Small intestine (tissue), 16 donors: ENCODE data around the gene LRIG2. TPM values are rescaled to one million over a fixed set of nuclear protein-coding genes. Genes with fewer than 3 reads are reported as not detected.
"Not testable (repeated sequence)": the region's sequence is repeated elsewhere in the genome, so short reads cannot be mapped to it uniquely, and the experiment has no call there.

Source experiments
- DNase-seq, 2 donors: peaks; one replicate each; pipeline versions ENCODE4 v3.0.0 to v3.0.0-alpha.2; 2013
- FAIRE-seq: peaks from 2 replicates; lab custom pipeline; 2012; peaks lifted over from hg19 to GRCh38; lab: Jason Lieb, UNC
- H3K27ac ChIP-seq, 3 donors: one replicate each; pipeline ENCODE4 v1.5.1; 2013; ENCODE audit warnings: low read length in 2 of 3, mild to moderate bottlenecking in 2 of 3, control low read depth in 1 of 3, inconsistent platforms in 1 of 3, low read depth in 1 of 3, moderate library complexity in 1 of 3
- H3K27me3 ChIP-seq, 3 donors: one replicate each; pipeline ENCODE4 v1.6.1; 2013; ENCODE audit warnings: low read length in 3 of 3, inconsistent platforms in 1 of 3; ENCODE audit not compliant: control insufficient read depth in 3 of 3, insufficient read depth in 3 of 3
- H3K36me3 ChIP-seq, 3 donors: one replicate each; pipeline ENCODE4 v1.6.1; 2013; ENCODE audit warnings: low read length in 3 of 3, inconsistent platforms in 1 of 3, low read depth in 1 of 3, mild to moderate bottlenecking in 1 of 3, moderate library complexity in 1 of 3; ENCODE audit not compliant: control insufficient read depth in 3 of 3, insufficient read depth in 2 of 3
- H3K4me1 ChIP-seq, 3 donors: one replicate each; pipeline ENCODE4 v1.6.1; 2013; ENCODE audit warnings: low read length in 2 of 3, inconsistent platforms in 1 of 3, low read depth in 1 of 3, mild to moderate bottlenecking in 1 of 3, moderate library complexity in 1 of 3; ENCODE audit not compliant: control insufficient read depth in 3 of 3, insufficient read depth in 2 of 3
- H3K4me3 ChIP-seq, 3 donors: one replicate each; pipeline ENCODE4 v1.5.1; 2013; ENCODE audit warnings: low read length in 3 of 3, control low read depth in 1 of 3, inconsistent platforms in 1 of 3, low read depth in 1 of 3, mild to moderate bottlenecking in 1 of 3, moderate library complexity in 1 of 3
- H3K9me3 ChIP-seq, 2 donors: one replicate each; pipeline ENCODE4 v1.6.1; 2013; ENCODE audit warnings: low read depth in 1 of 2, low read length in 1 of 2; ENCODE audit not compliant: control insufficient read depth in 2 of 2, insufficient read depth in 1 of 2
- WGBS, 3 donors: extraction: QIAGEN DNeasy Blood & Tissue Kit; methylation state at CpG; one replicate each; pipeline ENCODE4 v1.1.7; 2013; 5-methylcytosine and 5-hydroxymethylcytosine counted together
- long read RNA-seq, 10 donors: transcript quantifications; one replicate each; lab custom pipeline, GENCODE V29; 2026
- polyA plus RNA-seq, 4 donors: library from polyadenylated mRNA; stranded (reverse) in 3 of 4; unstranded in 1 of 4; fragments of 200-250 nt in 3 of 4; fragments of 120-200 nt in 1 of 4; gene quantifications; one replicate each; pipeline versions ENCODE4 v1.2.1 to v1.2.3, GENCODE V29; 2013
- donor health status: healthy with polysubstance abuse.
- donor health status: control.
- donor health status: control.
- donor health status: Bipolar disorder and iron deficiency.
- donor health status: healthy.

The LRIG2 gene, protein sequence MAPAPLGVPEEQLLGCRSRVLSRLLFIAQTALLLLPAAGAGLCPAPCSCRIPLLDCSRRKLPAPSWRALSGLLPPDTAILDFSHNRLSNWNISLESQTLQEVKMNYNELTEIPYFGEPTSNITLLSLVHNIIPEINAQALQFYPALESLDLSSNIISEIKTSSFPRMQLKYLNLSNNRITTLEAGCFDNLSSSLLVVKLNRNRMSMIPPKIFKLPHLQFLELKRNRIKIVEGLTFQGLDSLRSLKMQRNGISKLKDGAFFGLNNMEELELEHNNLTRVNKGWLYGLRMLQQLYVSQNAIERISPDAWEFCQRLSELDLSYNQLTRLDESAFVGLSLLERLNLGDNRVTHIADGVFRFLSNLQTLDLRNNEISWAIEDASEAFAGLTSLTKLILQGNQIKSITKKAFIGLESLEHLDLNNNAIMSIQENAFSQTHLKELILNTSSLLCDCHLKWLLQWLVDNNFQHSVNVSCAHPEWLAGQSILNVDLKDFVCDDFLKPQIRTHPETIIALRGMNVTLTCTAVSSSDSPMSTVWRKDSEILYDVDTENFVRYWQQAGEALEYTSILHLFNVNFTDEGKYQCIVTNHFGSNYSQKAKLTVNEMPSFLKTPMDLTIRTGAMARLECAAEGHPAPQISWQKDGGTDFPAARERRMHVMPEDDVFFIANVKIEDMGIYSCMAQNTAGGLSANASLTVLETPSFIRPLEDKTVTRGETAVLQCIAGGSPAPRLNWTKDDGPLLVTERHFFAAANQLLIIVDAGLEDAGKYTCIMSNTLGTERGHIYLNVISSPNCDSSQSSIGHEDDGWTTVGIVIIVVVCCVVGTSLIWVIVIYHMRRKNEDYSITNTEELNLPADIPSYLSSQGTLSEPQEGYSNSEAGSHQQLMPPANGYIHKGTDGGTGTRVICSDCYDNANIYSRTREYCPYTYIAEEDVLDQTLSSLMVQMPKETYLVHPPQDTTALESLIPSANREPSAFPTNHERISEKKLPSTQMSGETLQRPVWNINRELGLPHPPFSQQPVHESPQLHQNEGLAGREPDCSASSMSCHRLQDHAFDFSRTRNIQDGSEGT
- polyA plus RNA-seq: 10 to 100 TPM in 1 of 4 donors, 1 to 10 TPM in 3; 2.4 to 12.3 (median 3.8) TPM
- long read RNA-seq, donor 1: 0 reads
- long read RNA-seq, donor 2: 0 reads
- long read RNA-seq, donor 3: 0 reads
- long read RNA-seq, donor 4: 0 reads
- long read RNA-seq, donor 5: 0 reads
- long read RNA-seq, donor 6: 0 reads
- long read RNA-seq, donor 7: 0 reads
- long read RNA-seq, donor 8: 0 reads
- long read RNA-seq, donor 9: 0 reads
- long read RNA-seq, donor 10, full-length matches to known transcripts: 3 of 14 reads
- long read RNA-seq, donor 10, partial matches to known transcripts: 11 of 14 reads
- long read RNA-seq, donor 10, other reads (novel, unspliced or antisense): 0 of 14 reads

DNA sequence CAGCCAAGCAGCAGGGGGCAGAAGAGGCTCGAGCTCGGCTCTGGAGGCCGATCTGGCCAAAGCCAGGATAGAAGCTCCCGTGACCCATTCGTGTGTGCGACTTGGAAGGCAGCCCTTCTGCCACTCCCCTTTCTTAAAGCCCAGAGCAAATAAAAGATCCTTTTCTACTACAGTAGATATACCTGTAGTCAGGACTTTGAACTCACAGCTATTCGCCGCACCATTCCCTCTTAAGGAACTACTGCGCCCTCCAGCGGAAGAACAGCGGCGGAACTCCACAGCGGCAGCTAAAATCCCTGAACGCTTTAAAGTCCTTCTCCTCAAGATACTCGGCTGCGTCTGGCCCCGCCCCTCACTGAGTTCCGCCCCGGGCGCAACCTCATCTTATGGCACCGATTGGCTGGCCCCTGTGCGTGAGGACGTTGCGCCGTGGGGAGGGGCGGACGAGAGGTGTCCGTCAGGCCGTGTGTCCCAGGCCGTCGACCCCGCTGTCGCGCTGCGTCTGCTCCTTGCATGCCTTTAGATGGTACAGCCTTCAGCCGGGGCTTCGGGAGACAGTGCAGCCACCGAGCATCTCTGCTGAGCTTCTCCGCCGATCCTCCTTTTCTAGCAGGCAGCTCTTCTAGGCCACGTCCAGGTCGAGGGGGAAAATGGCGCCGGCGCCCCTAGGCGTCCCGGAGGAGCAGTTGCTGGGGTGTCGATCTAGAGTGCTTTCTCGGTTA lies at the start of gene LRIG2:
Gene LRIG2, plus strand, starts transcription at position 442 of the 722 bp plus-strand sequence. Its CDS starts 209 bp downstream, at position 651.
- H3K9me3 ChIP-seq: no peaks in the 10 kb centered on the region
- peak; percentile 100 for DNase-seq
- 0 to 1% (median 0%) methylated on average over 43 to 49 of the region's 49 CpGs for WGBS, 3 donors
- H3K27me3 ChIP-seq: no peaks in the 10 kb centered on the region
- peak within 1 kb of the TSS; percentile 89 to 98 (median 98) for H3K27ac ChIP-seq
- H3K4me3 ChIP-seq: peak within 1 kb of the TSS; percentile 67 to 97 (median 85)
- no peak for FAIRE-seq
- H3K36me3 ChIP-seq: peaks cover 0 to 4% (median 1%) of the 10 kb centered on the region in 3 donors
- H3K4me1 ChIP-seq: peaks cover 0 to 18% (median 3%) of the 10 kb centered on the region in 3 donors

DNA sequence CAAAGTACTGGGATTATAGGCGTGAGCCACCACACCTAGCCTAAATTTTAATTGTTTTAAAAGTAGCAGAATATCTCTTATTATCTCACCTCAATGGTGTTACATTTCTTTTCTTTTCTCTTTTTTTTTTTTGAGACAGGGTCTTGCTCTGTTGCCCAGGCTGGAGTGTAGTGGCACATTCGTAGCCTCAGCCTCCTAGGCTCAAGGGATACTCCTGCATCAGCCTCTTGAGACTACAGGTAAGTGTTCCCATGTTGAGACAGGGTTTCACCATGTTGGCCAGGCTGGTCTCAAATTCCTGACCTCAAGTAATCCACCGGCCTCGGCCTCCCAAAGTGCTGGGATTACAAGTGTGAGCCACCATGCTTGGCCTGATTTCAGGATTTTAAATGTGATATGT lies 49.7 kb upstream of the LRIG2 start:
- not testable (repeated sequence) for DNase-seq
- 92 to 97% (median 94%) methylated on average over 4 of the region's 4 CpGs for WGBS, 3 donors

DNA sequence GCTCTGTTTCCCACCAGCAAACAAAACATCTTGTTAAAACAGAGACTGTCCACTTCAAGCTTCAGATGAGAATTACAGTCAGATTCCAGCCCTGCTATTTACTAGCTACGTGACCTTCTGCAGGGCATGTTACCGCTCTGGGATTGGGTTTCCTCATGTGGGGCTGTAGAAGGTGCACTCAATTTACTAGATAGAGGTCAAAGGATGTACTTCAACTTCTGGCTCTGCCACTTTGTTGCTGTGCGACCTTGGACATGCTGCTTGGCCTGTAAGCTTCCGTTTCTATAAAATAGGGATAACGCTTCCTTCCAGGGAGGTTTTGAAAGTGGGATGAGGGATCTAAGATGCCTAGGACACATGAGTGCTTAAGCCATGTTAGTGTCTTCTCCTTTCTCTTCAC lies 46.0 kb upstream of the LRIG2 start:
- peaks cover 0 to 4% (median 0%) of the 10 kb centered on the region in 3 donors for H3K4me1 ChIP-seq
- H3K27ac ChIP-seq: no peak overlapping the region
- DNase-seq: no peak
- FAIRE-seq: no peak
- no peaks in the 10 kb centered on the region for H3K27me3 ChIP-seq
- no peaks in the 10 kb centered on the region for H3K36me3 ChIP-seq
- no peak overlapping the region for H3K4me3 ChIP-seq
- H3K9me3 ChIP-seq: no peaks in the 10 kb centered on the region
- WGBS, 3 donors: 58 to 71% (median 66%) methylated on average over 5 of the region's 5 CpGs

More for the DNA sequence above, 49.7 kb upstream of the LRIG2 start:
- H3K4me3 ChIP-seq, H3K4me1 ChIP-seq, FAIRE-seq, H3K9me3 ChIP-seq, H3K27me3 ChIP-seq, H3K36me3 ChIP-seq, H3K27ac ChIP-seq: not testable (repeated sequence)

DNA sequence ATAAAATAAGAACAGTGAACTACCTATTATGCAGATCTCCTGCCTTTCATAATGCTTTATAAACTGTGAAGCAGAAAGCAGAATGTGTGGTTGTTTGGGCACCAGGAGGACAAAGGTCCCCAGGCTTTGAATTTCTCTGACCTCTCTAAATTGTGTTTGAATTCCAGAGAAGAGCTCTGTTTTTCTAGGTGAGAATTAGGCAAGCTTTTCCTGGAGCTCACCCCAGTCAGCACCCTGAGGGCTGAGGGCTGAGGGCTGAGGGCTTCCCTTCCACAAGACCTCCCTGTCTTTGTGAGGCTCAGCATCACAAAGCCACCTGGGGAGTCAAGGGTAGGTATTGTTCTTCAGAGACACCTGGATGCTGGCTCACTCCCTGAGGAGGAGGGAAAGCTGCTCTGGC lies 45.5 kb upstream of the LRIG2 start:
- no peak overlapping the region for H3K27ac ChIP-seq
- H3K4me1 ChIP-seq: peaks cover 0 to 4% (median 0%) of the 10 kb centered on the region in 3 donors
- H3K4me3 ChIP-seq: no peak overlapping the region
- no peaks in the 10 kb centered on the region for H3K36me3 ChIP-seq
- H3K27me3 ChIP-seq: no peaks in the 10 kb centered on the region
- no peaks in the 10 kb centered on the region for H3K9me3 ChIP-seq
- no peak for FAIRE-seq
- DNase-seq: no peak

DNA sequence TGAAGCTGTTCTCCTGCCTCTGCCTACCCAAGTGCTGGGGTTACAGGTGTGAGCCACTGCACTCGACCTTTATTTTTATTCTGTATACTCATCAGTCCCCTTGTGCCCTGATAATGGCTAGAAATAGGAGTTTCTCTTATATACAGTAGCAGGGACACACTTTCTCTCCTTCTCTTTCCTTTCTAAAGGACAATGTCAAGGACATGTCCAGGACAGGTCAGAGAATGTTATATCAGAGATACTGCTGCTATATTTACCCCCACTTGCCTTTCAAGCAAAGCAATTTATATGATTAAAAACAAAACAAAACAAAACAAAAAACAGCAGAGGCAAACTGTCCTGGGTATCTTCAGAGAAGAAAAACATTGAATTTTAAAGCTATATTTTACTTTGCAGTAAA lies 43.2 kb upstream of the LRIG2 start:
- peaks cover 0 to 4% (median 0%) of the 10 kb centered on the region in 3 donors for H3K4me1 ChIP-seq
- no peak overlapping the region for H3K4me3 ChIP-seq
- H3K27me3 ChIP-seq: no peaks in the 10 kb centered on the region
- no peaks in the 10 kb centered on the region for H3K36me3 ChIP-seq
- no peaks in the 10 kb centered on the region for H3K9me3 ChIP-seq
- no peak overlapping the region for H3K27ac ChIP-seq
- whole genome bisulfite sequencing, 3 donors: 56 to 59% (median 57%) methylated on average over 1 of the region's 1 CpG
- DNase-seq (no peak), FAIRE-seq (no peak)

DNA sequence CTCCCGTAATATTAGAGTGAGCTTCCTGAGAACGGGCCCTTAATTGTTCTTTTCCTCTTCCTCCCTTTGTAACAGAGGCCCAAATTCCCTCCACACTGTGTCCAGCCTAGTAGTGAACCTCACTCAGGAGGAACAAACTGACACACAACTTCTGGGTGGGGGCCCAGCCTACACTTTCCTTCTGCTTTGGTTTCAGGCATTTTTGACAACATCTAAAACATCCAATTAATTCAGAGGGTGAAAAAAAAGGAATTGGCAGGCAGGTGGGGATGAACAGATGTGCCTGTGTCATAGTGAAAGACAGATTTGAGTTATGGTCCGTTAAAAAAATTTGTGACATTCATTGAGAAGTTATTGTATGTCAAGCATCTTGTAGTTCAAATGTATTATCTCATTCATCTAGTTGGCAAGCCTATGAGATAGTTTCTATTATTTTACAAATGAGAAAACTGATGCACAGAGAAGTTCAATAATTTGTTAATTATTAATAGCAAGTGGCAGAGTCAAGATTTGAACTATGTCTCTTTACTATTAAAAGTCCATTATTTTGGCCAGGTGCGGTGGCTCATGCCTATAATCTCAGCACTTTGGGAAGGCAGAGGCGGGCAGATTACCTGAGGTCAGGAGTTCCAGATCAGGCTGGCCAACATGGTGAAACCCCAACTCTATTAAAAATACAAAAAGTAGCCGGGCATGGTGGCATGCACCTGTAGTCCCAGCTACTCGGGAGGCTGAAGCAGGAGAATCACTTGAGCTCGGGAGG lies 41.6 kb upstream of the LRIG2 start:
- H3K36me3 ChIP-seq: no peaks in the 10 kb centered on the region
- H3K4me3 ChIP-seq: no peak overlapping the region
- H3K4me1 ChIP-seq: peaks cover 0 to 4% (median 0%) of the 10 kb centered on the region in 3 donors
- 30 to 63% (median 37%) methylated on average over 8 of the region's 8 CpGs for WGBS, 3 donors
- H3K27me3 ChIP-seq: no peaks in the 10 kb centered on the region
- DNase-seq: no peak
- H3K9me3 ChIP-seq: no peaks in the 10 kb centered on the region
- no peak for FAIRE-seq
- no peak overlapping the region for H3K27ac ChIP-seq

DNA sequence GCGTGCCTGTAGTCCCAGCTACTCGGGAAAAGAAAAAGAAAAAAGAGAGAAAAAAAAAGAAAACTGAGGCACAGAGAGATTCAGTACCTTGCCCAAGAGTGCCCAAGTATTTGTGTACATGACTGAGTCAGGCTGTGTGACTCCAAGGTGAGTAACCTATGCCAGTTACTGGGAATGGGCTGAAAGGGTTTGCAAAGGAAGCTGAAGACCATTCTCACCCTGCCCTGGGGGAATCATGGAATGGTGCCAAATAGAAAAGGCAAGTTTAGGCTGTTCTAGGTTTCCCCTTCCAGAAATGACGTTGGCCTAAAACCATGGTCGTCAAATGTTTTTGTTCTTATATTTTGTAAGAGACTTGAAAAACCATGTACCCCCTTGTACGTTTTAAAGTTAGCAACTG lies 37.9 kb upstream of the LRIG2 start:
- no peaks in the 10 kb centered on the region for H3K36me3 ChIP-seq
- peaks cover 0 to 2% (median 0%) of the 10 kb centered on the region in 3 donors for H3K4me1 ChIP-seq
- no peaks in the 10 kb centered on the region for H3K27me3 ChIP-seq
- H3K9me3 ChIP-seq: no peaks in the 10 kb centered on the region
- H3K27ac ChIP-seq: no peak overlapping the region
- 88 to 90% (median 89%) methylated on average over 5 of the region's 5 CpGs for WGBS, 3 donors
- FAIRE-seq (no peak), DNase-seq (no peak)
- no peak overlapping the region for H3K4me3 ChIP-seq
